Bronchial epithelial cell (primary cell): ENCODE data around the gene CYP4F12. TPM values are rescaled to one million over a fixed set of nuclear protein-coding genes. Genes with fewer than 3 reads are reported as not detected.

Source experiments
- DNase-seq: peaks from one replicate; pipeline ENCODE4 v3.0.0-alpha.2; 2010; ENCODE audit warnings: low read depth
- FAIRE-seq: peaks from 2 replicates; lab custom pipeline; 2011; peaks lifted over from hg19 to GRCh38; lab: Jason Lieb, UNC
- H3K27me3 ChIP-seq: 2 replicates; pipeline ENCODE4 v1.5.1; 2011; ENCODE audit warnings: low read length; ENCODE audit not compliant: control insufficient read depth, insufficient read depth
- H3K36me3 ChIP-seq: 2 replicates; pipeline ENCODE4 v1.5.1; 2011; ENCODE audit warnings: low read length; ENCODE audit not compliant: control insufficient read depth, insufficient read depth
- H3K4me3 ChIP-seq: 2 replicates; pipeline ENCODE4 v1.5.1; 2011; ENCODE audit warnings: mild to moderate bottlenecking, low read depth, low read length, control low read depth
- CTCF ChIP-seq: IDR thresholded peaks from 2 replicates; pipeline ENCODE4 v1.5.1; 2011; ENCODE audit warnings: mild to moderate bottlenecking, moderate library complexity, low read length, control low read depth, inconsistent platforms; ENCODE audit not compliant: insufficient read depth, severe bottlenecking
- total RNA-seq: library from RNA; depleted of rRNA; stranded (reverse); fragments of >200 nt; gene quantifications from 2 replicates; pipeline ENCODE4 v1.2.1, GENCODE V29; 2014

The CYP4F12 gene
- total RNA-seq, 1 donor from 2014 or later = 2.6 TPM

DNA sequence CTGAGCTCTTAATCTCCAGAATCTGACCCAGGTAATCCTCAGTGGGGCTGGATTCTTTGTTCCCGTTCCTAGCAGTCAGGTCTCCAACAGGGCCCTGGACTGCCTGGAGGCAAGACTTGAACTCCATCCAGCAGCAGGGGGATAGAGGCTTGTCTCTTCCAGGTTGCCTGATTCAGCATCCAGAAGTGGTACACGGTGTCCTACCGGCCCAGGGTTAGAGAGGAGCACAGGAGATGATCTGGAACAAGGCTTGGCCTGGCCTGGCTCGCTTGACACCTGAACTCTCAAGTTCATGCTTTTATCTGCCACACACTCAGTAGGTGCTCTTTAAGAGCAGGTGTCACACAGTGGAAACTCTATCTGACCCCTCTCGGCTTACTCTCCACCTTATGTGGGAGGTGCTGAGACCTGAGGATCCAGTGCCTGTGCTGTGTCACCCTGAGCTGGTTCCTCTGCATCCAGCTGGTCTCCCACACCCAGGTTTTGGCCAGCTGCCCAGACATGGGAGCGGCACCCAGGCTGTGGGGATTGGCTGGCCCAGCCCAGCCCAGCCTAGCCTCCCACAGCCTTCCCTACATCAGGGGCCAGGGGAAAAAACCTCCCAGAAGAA lies 32.5 kb upstream of the CYP4F12 start, which contains the start of gene CYP4F3:
Gene CYP4F3, plus strand, starts transcription at position 604 of the 610 bp plus-strand sequence. CDS start 519 bp downstream, outside the sequence.
- TF ChIP-seq CTCF = no peak
- FAIRE-seq = peak; percentile 97
- H3K4me3 ChIP-seq = no peak within 1 kb of the TSS

DNA sequence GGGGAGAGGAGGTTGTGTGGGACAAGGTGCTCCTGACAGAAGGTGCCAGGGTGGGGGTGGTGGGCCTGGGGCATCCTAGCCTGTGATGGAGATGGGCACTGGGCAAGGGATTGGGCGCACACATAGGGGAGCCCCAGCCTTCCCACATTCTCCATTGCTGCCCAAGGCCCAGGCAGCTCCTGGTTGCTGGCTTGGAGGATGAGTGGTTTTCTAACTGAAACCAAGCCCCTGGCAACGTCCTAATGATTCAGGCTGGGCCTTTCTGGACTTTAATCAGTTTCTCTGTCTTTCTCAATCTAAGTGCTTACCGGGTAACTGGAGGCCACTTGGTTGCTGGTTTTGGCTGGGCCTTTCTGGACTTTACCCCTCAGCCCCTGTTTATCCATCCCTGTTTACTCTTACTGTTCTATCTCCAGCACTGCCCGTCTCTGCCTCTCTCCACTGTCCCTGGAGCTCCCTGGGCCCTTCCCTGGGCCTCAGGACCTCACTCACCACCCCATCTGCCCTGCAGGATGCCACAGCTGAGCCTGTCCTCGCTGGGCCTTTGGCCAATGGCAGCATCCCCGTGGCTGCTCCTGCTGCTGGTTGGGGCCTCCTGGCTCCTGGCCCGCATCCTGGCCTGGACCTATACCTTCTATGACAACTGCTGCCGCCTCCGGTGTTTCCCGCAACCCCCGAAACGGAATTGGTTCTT lies 31.8 kb upstream of the CYP4F12 start:
- FAIRE-seq (no peak), DNase-seq (peak; percentile 21)
- Histone ChIP-seq H3K36me3 (no peaks in the 10 kb centered on the region), H3K27me3 (no peaks in the 10 kb centered on the region), H3K4me3 (no peak overlapping the region)
- no peak for TF ChIP-seq CTCF

More for the DNA sequence above, 32.5 kb upstream of the CYP4F12 start, which contains the start of gene CYP4F3:
- Histone ChIP-seq H3K27me3 (no peaks in the 10 kb centered on the region), H3K36me3 (no peaks in the 10 kb centered on the region)
- peak; percentile 79 for DNase-seq

DNA sequence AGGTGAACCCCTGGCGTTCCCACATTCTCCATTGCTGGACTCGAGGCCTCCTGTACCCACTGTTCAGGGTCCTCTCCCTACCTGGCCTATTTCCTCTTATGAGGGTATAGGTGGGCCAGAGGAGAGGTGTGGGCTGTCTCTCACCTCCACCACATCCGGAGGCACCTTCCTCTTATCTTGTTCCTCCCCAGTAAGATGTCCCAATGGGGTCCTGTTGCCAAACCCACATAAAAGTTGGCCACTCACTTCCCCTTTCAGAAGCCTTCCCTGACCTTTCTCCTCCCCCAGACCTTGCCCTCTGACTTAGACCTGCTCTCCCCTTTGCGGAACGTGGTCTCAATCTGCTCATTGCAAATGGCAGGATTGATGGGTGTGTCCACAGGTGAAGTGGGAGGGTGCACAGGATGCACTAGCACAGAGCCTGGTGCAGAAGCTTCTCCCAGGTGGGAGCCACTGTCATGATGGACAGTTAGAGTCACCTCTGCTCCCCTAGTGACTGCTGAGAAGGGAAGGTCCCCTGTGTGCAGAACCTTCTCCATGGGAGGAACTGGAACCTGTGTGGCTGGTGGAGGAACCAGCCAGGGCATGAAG lies 30.9 kb upstream of the CYP4F12 start:
- Histone ChIP-seq H3K4me3 (no peak overlapping the region), H3K36me3 (no peaks in the 10 kb centered on the region), H3K27me3 (no peaks in the 10 kb centered on the region)
- no peak for TF ChIP-seq CTCF
- DNase-seq (no peak), FAIRE-seq (no peak)

DNA sequence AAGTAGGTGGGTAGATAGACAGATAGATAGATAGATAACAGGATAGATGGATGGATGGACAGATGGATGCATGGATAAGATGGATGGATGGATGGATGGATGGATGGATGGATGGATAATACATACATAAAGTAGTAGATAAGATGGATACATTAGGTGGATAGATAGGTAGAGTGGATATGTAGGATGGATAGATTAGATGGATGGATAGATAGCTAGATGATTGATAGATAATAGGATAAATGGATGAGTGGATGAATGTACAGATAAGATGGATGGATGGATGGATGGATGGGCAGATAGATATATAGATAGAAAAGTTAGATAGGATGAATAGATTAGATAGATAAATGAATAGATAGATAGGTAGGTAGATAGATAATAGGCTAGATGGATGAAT lies 30.1 kb upstream of the CYP4F12 start:
- FAIRE-seq = no peak
- TF ChIP-seq CTCF = no peak
- H3K4me3 ChIP-seq = no peak overlapping the region

DNA sequence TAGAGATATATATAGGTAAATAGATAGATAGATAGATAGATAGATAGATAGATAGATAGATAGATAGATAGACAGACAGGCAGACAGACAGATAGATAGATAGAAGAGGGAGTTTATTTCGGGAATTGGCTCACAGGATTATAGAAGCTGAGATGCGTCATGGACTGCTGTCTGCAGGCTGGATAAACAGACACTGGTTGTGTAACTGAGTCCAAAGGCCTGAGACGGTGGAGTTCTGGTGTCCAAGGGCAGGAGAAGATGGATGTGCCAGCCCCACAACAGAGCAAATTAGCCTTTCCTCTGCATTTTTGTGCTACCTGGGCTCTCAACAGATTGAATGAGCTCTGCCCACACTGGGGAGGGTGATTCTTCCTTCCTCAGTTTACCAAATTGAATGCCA lies 29.5 kb upstream of the CYP4F12 start:
- Histone ChIP-seq H3K36me3 (no peaks in the 10 kb centered on the region), H3K27me3 (no peaks in the 10 kb centered on the region), H3K4me3 (no peak overlapping the region)
- FAIRE-seq (no peak), DNase-seq (no peak)
- no peak for TF ChIP-seq CTCF

More for the DNA sequence above, 30.1 kb upstream of the CYP4F12 start:
- H3K36me3 ChIP-seq = no peaks in the 10 kb centered on the region
- no peaks in the 10 kb centered on the region for H3K27me3 ChIP-seq
- DNase-seq = no peak
